Midbrain (tissue), 1 donor: Measurements from ENCODE around the gene CFL1.
"Not testable (repeated sequence)": the region's sequence is repeated elsewhere in the genome, so short reads cannot be mapped to it uniquely, and the experiment has no call there.

Source experiments
- DNase-seq: peaks from one replicate; lab custom pipeline; 2025; lab: John Stamatoyannopoulos, UW

CFL1 gene

GRCh38 chr11:65856689-65857499 lies 1.1 kb downstream of the CFL1 start:
- peak; percentile 72 for DNase-seq

GRCh38 chr11:65855927-65856363 lies 2.0 kb downstream of the CFL1 start:
- no peak for DNase-seq

GRCh38 chr11:65854852-65855837 lies 2.8 kb downstream of the CFL1 start:
- DNase-seq = no peak

- no peak for DNase-seq
These were observed 3.8 kb downstream of the CFL1 start for GRCh38 chr11:65854161-65854592.

- DNase-seq = no peak
These were observed 4.6 kb downstream of the CFL1 start for GRCh38 chr11:65853246-65853979.

- DNase-seq = no peak
These were observed 5.3 kb downstream of the CFL1 start for GRCh38 chr11:65852508-65853245.

- DNase-seq = no peak
These were observed 6.0 kb downstream of the CFL1 start for GRCh38 chr11:65851811-65852507.

- DNase-seq = no peak
These were observed 6.8 kb downstream of the CFL1 start for GRCh38 chr11:65851083-65851579.

- no peak for DNase-seq
These were observed 7.5 kb downstream of the CFL1 start for GRCh38 chr11:65850217-65851082.

GRCh38 chr11:65849771-65850216 lies 8.2 kb downstream of the CFL1 start:
- DNase-seq = no peak

- DNase-seq = no peak
These were observed 8.6 kb downstream of the CFL1 start for GRCh38 chr11:65849366-65849765.

GRCh38 chr11:65848693-65849092 lies 9.3 kb downstream of the CFL1 start:
- not testable (repeated sequence) for DNase-seq

- no peak for DNase-seq
These were observed 10.2 kb downstream of the CFL1 start for GRCh38 chr11:65847746-65848145.

- DNase-seq = no peak
These were observed 13.6 kb downstream of the CFL1 start for GRCh38 chr11:65844231-65844872.

GRCh38 chr11:65843811-65844210 lies 14.2 kb downstream of the CFL1 start:
- no peak for DNase-seq

GRCh38 chr11:65842144-65842543 lies 15.8 kb downstream of the CFL1 start:
- DNase-seq = no peak

- DNase-seq = no peak
These were observed 23.8 kb downstream of the CFL1 start for GRCh38 chr11:65834202-65834601.

- DNase-seq = peak; percentile 95
These were observed 24.5 kb downstream of the CFL1 start, which contains the start of gene SNX32 for GRCh38 chr11:65833297-65834030. Gene SNX32 (plus strand): TSS chr11:65833963. CDS start chr11:65834066, 103 bp downstream.
